B cell (primary cell): ENCODE data around the gene UTP15.

Experiments used
- CTCF ChIP-seq: fragments of 200-600 bp; IDR thresholded peaks from one replicate; pipeline ENCODE4 v1.8.0; 2022; ENCODE audit warnings: antibody characterized with exemption, mild to moderate bottlenecking
- EZH2 ChIP-seq: IDR thresholded peaks from 2 replicates; pipeline ENCODE4 v1.6.1; 2012; ENCODE audit warnings: borderline replicate concordance, low read depth, mild to moderate bottlenecking, moderate library complexity, low read length; ENCODE audit not compliant: insufficient read depth, poor library complexity, severe bottlenecking

GRCh38 chr5:73544429-73545402 lies 20.8 kb upstream of the UTP15 start:
- TF ChIP-seq CTCF (no peak), EZH2 (no peak)
